Choroid plexus epithelial cell (primary cell): ENCODE results near the gene MRPL23.
"Not testable (repeated sequence)": the region's sequence is repeated elsewhere in the genome, so short reads cannot be mapped to it uniquely, and the experiment has no call there.

Experiments used
- DNase-seq: peaks from one replicate; pipeline ENCODE4 v3.0.0-alpha.2; 2010; ENCODE audit warnings: low read depth
- H3K4me3 ChIP-seq: 2 replicates; pipeline ENCODE4 v1.5.1; 2011; ENCODE audit warnings: low read depth, mild to moderate bottlenecking, control low read depth, low read length, moderate library complexity
- CTCF ChIP-seq: conservative IDR thresholded peaks from 2 replicates; pipeline ENCODE4 v1.5.1; 2011; ENCODE audit warnings: low read depth, mild to moderate bottlenecking, control low read depth, inconsistent platforms, low read length, moderate library complexity

The MRPL23 gene

GRCh38 chr11:1936072-1936780 lies 10.9 kb upstream of the MRPL23 start:
- no peak for DNase-seq
- TF ChIP-seq CTCF = no peak

DNA sequence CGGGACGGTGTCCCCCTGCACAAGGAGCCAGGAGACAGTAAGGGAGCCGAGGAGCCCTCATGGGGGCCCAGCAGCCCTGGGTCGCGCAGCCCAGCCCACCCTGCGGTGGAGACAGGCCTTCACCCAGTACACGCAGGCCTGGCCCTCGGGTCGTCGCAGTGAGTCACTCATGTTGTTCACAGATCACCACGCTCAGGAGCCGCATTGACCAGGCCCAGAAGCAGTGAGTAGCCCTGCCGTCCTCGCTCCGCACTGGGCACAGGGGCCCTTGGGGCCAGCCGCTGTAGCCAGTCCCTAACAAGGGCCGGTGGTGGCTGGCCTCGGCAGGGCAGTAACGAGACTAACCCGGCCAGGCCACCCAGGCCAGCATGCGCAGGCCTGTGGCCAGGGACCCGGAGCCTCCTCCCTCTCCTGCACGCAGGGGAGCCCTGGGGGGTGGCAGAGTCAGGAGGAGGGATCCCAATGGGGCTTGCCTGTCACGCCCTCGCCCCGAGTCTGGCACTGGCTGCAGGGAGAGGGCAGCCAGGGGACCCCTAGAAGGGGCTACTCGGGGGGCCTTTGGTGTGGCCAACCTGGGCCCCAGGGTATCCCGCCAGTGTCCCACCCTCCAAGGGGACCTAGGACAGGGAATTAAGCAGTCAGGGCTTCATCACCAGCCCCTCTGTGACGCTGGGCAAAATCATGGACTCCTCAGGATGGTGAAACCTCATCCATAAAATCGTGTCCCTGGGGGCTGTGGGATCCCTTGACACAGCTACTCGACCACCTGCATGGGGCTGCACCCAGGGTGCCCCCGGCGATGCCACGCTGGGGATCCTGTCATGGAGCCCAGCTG lies 10.1 kb upstream of the MRPL23 start:
- DNase-seq = no peak
- no peak for TF ChIP-seq CTCF
- H3K4me3 ChIP-seq = no peak overlapping the region

More at GRCh38 chr11:1936072-1936780, 10.9 kb upstream of the MRPL23 start:
- H3K4me3 ChIP-seq = no peak overlapping the region

DNA sequence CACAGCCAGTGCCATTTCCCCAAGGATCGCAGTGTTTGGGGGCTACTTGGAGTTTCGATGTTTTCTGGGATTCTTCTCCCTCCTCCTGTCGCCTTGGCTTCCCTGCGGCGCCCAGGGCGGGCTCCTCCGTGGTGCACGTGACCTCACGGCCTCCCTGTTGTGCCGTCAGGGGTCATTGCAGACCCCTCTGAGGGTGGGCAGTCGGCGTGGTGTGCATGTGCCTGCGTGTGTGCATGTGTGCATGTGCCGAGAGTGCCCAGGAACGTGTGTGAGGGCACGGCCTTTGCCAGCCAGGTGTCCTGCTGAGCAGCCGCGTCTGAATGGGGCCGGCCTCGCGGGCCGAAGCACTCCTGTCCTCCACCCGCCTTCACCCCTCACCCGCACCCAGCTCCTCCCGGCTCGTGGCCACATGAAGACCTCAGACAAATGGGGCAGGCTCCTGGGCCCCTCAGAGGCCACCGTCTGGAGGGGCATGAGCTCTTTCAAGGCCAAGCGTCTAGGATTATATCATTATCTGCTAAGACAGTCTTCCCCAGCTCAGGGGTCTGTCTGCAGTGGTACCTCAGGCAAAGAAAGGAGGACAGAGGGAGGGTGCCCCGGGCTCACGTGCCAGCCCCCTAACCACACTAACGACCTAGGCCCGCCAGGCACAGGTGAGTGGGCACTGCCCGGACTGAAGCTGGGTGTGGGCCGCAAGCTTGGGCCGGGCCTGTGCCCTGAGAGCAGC lies 9.4 kb upstream of the MRPL23 start:
- DNase-seq = no peak
- TF ChIP-seq CTCF = no peak
- no peak overlapping the region for H3K4me3 ChIP-seq

GRCh38 chr11:1938343-1939005 lies 8.7 kb upstream of the MRPL23 start:
- no peak overlapping the region for H3K4me3 ChIP-seq
- no peak for TF ChIP-seq CTCF
- no peak for DNase-seq

DNA sequence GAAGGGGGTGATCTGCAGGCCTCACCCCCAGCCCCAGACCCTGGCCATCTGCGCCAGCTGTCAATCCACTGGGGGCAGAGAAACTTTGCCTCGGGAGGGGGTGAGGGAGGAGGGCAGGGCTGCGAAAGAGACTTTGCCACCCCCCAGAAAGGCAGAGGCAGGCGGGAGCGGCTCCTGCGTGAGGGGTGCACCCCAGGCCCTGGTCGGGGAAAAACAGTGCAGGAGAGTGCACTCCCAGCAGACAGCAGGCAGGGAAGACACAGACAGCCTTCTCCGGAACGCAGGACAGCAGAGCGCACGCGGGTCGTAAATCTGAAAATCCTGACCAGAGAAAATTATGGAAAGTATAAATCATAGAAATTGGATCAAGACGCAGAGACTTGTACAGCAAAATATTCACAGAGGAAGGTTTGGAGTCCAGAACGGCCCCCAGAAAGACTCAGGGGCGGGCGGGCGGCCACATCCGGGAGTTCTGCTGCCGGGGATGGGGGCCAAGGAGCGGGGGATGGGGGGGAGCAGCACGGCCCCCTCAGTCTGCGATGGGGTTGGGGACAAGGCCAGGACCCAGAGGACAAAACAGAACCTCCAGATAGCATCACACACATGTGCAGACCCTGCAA lies 8.0 kb upstream of the MRPL23 start:
- H3K4me3 ChIP-seq = no peak overlapping the region
- no peak for TF ChIP-seq CTCF
- no peak for DNase-seq

DNA sequence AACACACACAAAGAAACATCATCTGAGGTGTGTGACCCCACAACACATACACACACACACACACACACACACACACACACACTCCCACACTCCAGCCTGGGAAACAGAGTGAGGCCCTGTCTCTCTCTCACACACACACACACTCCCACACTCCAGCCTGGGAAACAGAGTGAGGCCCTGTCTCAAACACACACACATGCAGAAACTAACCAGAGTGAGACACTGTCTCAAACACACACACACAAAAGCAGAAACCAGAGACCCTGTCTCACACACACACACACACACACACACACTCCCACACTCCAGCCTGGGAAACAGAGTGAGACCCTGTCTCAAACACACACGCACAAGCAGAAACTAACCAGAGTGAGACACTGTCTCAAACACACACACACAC lies 7.3 kb upstream of the MRPL23 start:
- peak; percentile 30 for DNase-seq
- not testable (repeated sequence) for H3K4me3 ChIP-seq
